ENCODE results near the gene GNAS-AS1. TPM values are rescaled to one million over a fixed set of nuclear protein-coding genes. Genes with fewer than 3 reads are reported as not detected.

GNAS-AS1 gene
- total RNA-seq, 1 experiment from 2014 or later = 1.6 TPM

GRCh38 chr20:58882704-58883089 is 32.0 kb upstream of the GNAS-AS1 start:
- peaks cover 6% of the 10 kb centered on the region for H3K36me3 Mint-ChIP-seq (ENCODE audit: insufficient read depth, unreplicated experiment)
- ChIA-PET POLR2A (interaction anchor here (0.6 to 1.8 kb wide), 3 partner anchors 15 to 207 kb away, joined by 3 to 4 read pairs (median 4); no protein-coding TSS in a partner anchor), CTCF (interaction anchor here (0.5 to 2.5 kb wide), 3 partner anchors 12 to 17 kb away, joined by 3 to 25 read pairs (median 5); no protein-coding TSS in a partner anchor)
- no peaks in the 10 kb centered on the region for H3K4me1 Mint-ChIP-seq (ENCODE audit: insufficient read depth, unreplicated experiment)
- no peak for DNase-seq (ENCODE audit: unreplicated experiment)
- TF ChIP-seq, protein P1, sequence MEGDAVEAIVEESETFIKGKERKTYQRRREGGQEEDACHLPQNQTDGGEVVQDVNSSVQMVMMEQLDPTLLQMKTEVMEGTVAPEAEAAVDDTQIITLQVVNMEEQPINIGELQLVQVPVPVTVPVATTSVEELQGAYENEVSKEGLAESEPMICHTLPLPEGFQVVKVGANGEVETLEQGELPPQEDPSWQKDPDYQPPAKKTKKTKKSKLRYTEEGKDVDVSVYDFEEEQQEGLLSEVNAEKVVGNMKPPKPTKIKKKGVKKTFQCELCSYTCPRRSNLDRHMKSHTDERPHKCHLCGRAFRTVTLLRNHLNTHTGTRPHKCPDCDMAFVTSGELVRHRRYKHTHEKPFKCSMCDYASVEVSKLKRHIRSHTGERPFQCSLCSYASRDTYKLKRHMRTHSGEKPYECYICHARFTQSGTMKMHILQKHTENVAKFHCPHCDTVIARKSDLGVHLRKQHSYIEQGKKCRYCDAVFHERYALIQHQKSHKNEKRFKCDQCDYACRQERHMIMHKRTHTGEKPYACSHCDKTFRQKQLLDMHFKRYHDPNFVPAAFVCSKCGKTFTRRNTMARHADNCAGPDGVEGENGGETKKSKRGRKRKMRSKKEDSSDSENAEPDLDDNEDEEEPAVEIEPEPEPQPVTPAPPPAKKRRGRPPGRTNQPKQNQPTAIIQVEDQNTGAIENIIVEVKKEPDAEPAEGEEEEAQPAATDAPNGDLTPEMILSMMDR (IDR thresholded peaks at IDR 0.05; ENCODE audit: unreplicated experiment) = no peak
- no peak overlapping the region for H3K27ac Mint-ChIP-seq (ENCODE audit: low read depth, unreplicated experiment)
- no peak overlapping the region for H3K4me3 Mint-ChIP-seq (ENCODE audit: unreplicated experiment)
- H3K9me3 Mint-ChIP-seq (ENCODE audit: unreplicated experiment) = no peaks in the 10 kb centered on the region
- no TSS peak for BruUV-seq (replicated peaks)
- H3K27me3 Mint-ChIP-seq (ENCODE audit: insufficient read depth, unreplicated experiment) = peaks cover 20% of the 10 kb centered on the region
- intact Hi-C loops (cut with micrococcal nuclease) = no loop called here

DNA sequence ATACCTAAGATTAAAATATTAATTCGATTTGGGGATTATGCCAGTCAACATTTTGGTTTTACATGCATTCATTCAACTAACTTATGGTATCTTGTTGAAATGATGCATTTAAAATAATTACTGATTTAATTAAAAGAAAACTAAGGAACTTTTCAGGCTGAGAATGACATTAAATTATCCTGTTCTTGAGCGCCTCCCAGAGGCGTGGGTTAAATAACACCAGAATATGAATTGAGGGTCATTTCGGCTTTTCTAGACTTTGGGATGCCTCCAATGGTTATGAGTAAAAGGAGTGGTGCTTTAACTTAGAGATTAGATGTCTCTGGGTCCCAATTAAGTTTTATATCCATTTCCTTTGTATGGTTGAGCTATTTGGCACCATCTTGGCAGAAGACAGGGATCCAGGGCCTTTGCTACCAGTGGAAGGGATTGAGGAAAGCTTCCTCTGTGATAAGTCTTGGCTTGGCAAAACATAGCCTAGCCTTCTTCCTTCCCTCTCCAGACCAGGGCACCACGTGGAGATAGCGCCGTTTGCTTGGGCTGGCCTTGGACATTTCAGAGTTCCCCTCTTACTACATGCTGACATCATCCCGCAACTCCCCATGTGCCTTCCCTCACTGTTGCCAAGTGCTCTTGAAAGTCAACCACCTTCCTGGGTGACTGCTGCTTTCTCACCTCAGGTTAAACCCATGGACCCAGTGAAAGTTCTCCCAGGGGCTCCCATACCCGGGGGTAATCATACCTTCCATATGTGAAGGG is 30.5 kb upstream of the GNAS-AS1 start:
- H3K4me1 Mint-ChIP-seq (ENCODE audit: insufficient read depth, unreplicated experiment) = no peaks in the 10 kb centered on the region

GRCh38 chr20:58880441-58880840 is 29.7 kb upstream of the GNAS-AS1 start:
- BruUV-seq (replicated peaks) = no TSS peak
- intact Hi-C loops (cut with micrococcal nuclease) = no loop called here
- Mint-ChIP-seq H3K4me3 (ENCODE audit: unreplicated experiment) (no peak overlapping the region), H3K36me3 (ENCODE audit: insufficient read depth, unreplicated experiment) (peaks cover 6% of the 10 kb centered on the region), H3K27ac (ENCODE audit: low read depth, unreplicated experiment) (peak overlapping the region; percentile 63), H3K27me3 (ENCODE audit: insufficient read depth, unreplicated experiment) (peaks cover 20% of the 10 kb centered on the region), H3K9me3 (ENCODE audit: unreplicated experiment) (no peaks in the 10 kb centered on the region), H3K4me1 (ENCODE audit: insufficient read depth, unreplicated experiment) (peaks cover 3% of the 10 kb centered on the region)
- no peak for DNase-seq (ENCODE audit: unreplicated experiment)
- CTCF ChIA-PET = interaction anchor here (2.4 kb wide), 1 partner anchor 11 kb away, joined by 10 read pairs; no protein-coding TSS in a partner anchor
- POLR2A ChIA-PET = interaction anchor here (1.6 kb wide), 1 partner anchor 109 kb away, joined by 3 read pairs; no protein-coding TSS in a partner anchor
- TF ChIP-seq, protein P1 (IDR thresholded peaks at IDR 0.05; ENCODE audit: unreplicated experiment) = no peak

More for the DNA sequence above, 30.5 kb upstream of the GNAS-AS1 start:
- Mint-ChIP-seq H3K9me3 (ENCODE audit: unreplicated experiment) (no peaks in the 10 kb centered on the region), H3K27ac (ENCODE audit: low read depth, unreplicated experiment) (peak overlapping the region; percentile 63), H3K27me3 (ENCODE audit: insufficient read depth, unreplicated experiment) (peaks cover 20% of the 10 kb centered on the region), H3K4me3 (ENCODE audit: unreplicated experiment) (no peak overlapping the region), H3K36me3 (ENCODE audit: insufficient read depth, unreplicated experiment) (peaks cover 6% of the 10 kb centered on the region)
- POLR2A ChIA-PET = no interaction called here
- peak; percentile 16 for DNase-seq (ENCODE audit: unreplicated experiment)
- CTCF ChIA-PET = interaction anchor here (1.1 kb wide), 1 partner anchor 11 kb away, joined by 3 read pairs; no protein-coding TSS in a partner anchor
- no TSS peak for BruUV-seq (replicated peaks)
- intact Hi-C loops (cut with micrococcal nuclease) = no loop called here
- TF ChIP-seq, protein P1 (IDR thresholded peaks at IDR 0.05; ENCODE audit: unreplicated experiment) = no peak

GRCh38 chr20:58878399-58878798 is 27.7 kb upstream of the GNAS-AS1 start:
- no peak overlapping the region for H3K4me3 Mint-ChIP-seq (ENCODE audit: unreplicated experiment)
- H3K36me3 Mint-ChIP-seq (ENCODE audit: insufficient read depth, unreplicated experiment) = peaks cover 6% of the 10 kb centered on the region
- POLR2A ChIA-PET = interaction anchor here (0.6 to 1.6 kb wide), 2 partner anchors 9 to 56 kb away, joined by 3 to 4 read pairs; no protein-coding TSS in a partner anchor
- TF ChIP-seq, protein P1 (IDR thresholded peaks at IDR 0.05; ENCODE audit: unreplicated experiment) = no peak
- intact Hi-C loops (cut with micrococcal nuclease) = no loop called here
- H3K9me3 Mint-ChIP-seq (ENCODE audit: unreplicated experiment) = no peaks in the 10 kb centered on the region
- DNase-seq (ENCODE audit: unreplicated experiment) = no peak
- CTCF ChIA-PET = interaction anchor here (1.6 to 2.4 kb wide), 2 partner anchors 9 to 344 kb away, joined by 4 to 10 read pairs; no protein-coding TSS in a partner anchor
- BruUV-seq (replicated peaks) = no TSS peak
- peaks cover 20% of the 10 kb centered on the region for H3K27me3 Mint-ChIP-seq (ENCODE audit: insufficient read depth, unreplicated experiment)
- peaks cover 5% of the 10 kb centered on the region for H3K4me1 Mint-ChIP-seq (ENCODE audit: insufficient read depth, unreplicated experiment)
- H3K27ac Mint-ChIP-seq (ENCODE audit: low read depth, unreplicated experiment) = no peak overlapping the region
